ENCODE measurements around the gene MGAT5.

The MGAT5 gene

GRCh38 chr2:134482131-134482723 lies 228.4 kb downstream of the MGAT5 start:
- DNase-seq, result no peak

- DNase-seq, result no peak
These were observed 229.0 kb downstream of the MGAT5 start for GRCh38 chr2:134482766-134483340.

GRCh38 chr2:134489732-134490384 lies 236.0 kb downstream of the MGAT5 start:
- no peak for DNase-seq

GRCh38 chr2:134490559-134490958 lies 236.7 kb downstream of the MGAT5 start:
- no peak for DNase-seq

- no peak for DNase-seq
These were observed 237.2 kb downstream of the MGAT5 start for GRCh38 chr2:134491022-134491421.

- DNase-seq, result no peak
These were observed 238.0 kb downstream of the MGAT5 start for GRCh38 chr2:134491771-134492441.

GRCh38 chr2:134493797-134494196 lies 239.9 kb downstream of the MGAT5 start:
- no peak for DNase-seq

GRCh38 chr2:134498654-134499053 lies 244.8 kb downstream of the MGAT5 start:
- DNase-seq, result no peak

- DNase-seq, result no peak
These were observed 245.5 kb downstream of the MGAT5 start for GRCh38 chr2:134499307-134499926.

GRCh38 chr2:134500211-134500935 lies 246.5 kb downstream of the MGAT5 start:
- DNase-seq, result no peak

GRCh38 chr2:134501476-134502091 lies 247.7 kb downstream of the MGAT5 start:
- DNase-seq, result no peak

- no peak for DNase-seq
These were observed 248.2 kb downstream of the MGAT5 start for GRCh38 chr2:134502104-134502503.

Measured in activated CD8-positive, alpha-beta memory T cell treated with anti-CD3 and anti-CD28 coated beads, Interleukin-2, amount 50 U/mL, for 4 hours (primary cell).